ENCODE measurements around the gene MRPS7. TPM values are rescaled to one million over a fixed set of nuclear protein-coding genes. Genes with fewer than 3 reads are reported as not detected.
A peak's percentile ranks its signal among the peaks of the same experiment; 100 is the strongest.

Gene MRPS7
- total and polyA plus RNA-seq, 2 of the 8 experiments (the other 6 are each of a cell fraction or from before 2014, with no cell fraction given) = 63.4 to 79.4 TPM

- no peak overlapping the region for H2BK12ac ChIP-seq (ENCODE audit: low read depth, low read length)
- H2BK120ac ChIP-seq (replicated peaks; ENCODE audit: low read depth, low read length) = no peak overlapping the region
- H2BK20ac ChIP-seq (ENCODE audit: low read length) = no peak overlapping the region
- no peak overlapping the region for H2BK15ac ChIP-seq (ENCODE audit: low read length)
- DNase-seq (ENCODE audit: low read depth in 1 of 2, low spot score in 2 of 2) (no peak), FAIRE-seq (no peak)
- no peak overlapping the region for H3K18ac ChIP-seq (ENCODE audit: extremely low read depth, low read length)
- H3K56ac ChIP-seq (replicated peaks; ENCODE audit: insufficient read length, low read depth, low read length) = no peak overlapping the region
- H3K23me2 ChIP-seq (ENCODE audit: low read depth, low read length) = peaks cover 15% of the 10 kb centered on the region
- 54% methylated on average over 6 of the region's 6 CpGs; no CpG with 5 or more reads in 1 of the 2 experiments for WGBS, 2 experiments (ENCODE audit: extremely low coverage in 1 of 2, insufficient coverage in 1 of 2, insufficient read length in 1 of 2, insufficient replicate concordance in 2 of 2, low coverage in 1 of 2, low lambda C conversion rate in 2 of 2, missing lambda C conversion rate in 1 of 2)
- H3K23ac ChIP-seq (ENCODE audit: insufficient read length) = no peak overlapping the region
- H3K14ac ChIP-seq (ENCODE audit: insufficient read length) = no peak overlapping the region
- H3K36me3 ChIP-seq (ENCODE audit: control insufficient read depth in 2 of 4, insufficient read depth in 4 of 4, low read length in 3 of 4) = peaks cover 11 to 23% (median 15%) of the 10 kb centered on the region in 4 experiments
- no peak overlapping the region for H4K91ac ChIP-seq (replicated peaks; ENCODE audit: insufficient read length, low read length)
- no peaks in the 10 kb centered on the region for H3K79me1 ChIP-seq (ENCODE audit: low read depth, low read length)
- H3K4me1 ChIP-seq (replicated peaks in 1 of 4; ENCODE audit: control insufficient read depth in 3 of 4, insufficient read depth in 4 of 4, low read length in 3 of 4) = peaks cover 0 to 9% (median 7%) of the 10 kb centered on the region in 4 experiments; a peak in 4 of 7 replicates
- peak overlapping the region; percentile 8; the same call in 1 of the 2 replicates for H2AFZ ChIP-seq (ENCODE audit: low read length)
- peak overlapping the region; percentile 84 to 91 (median 87) for H3K4me3 ChIP-seq (ENCODE audit: extremely low read depth in 1 of 4, insufficient read depth in 2 of 4, low read depth in 3 of 4, low read length in 4 of 4)
- POLR2A ChIA-PET (ENCODE audit: partially characterized antibody) = interaction anchor here (0.7 to 6.7 kb wide), 11 partner anchors 8 to 313 kb away, joined by 3 to 62 read pairs (median 5); partner anchors contain the start of genes GGA3, GRB2, MRPS7 and SLC25A19
- H4K20me1 ChIP-seq (replicated peaks in 1 of 2; ENCODE audit: control insufficient read depth in 1 of 2, insufficient read depth in 2 of 2, low read length in 2 of 2) = peaks cover 4 to 7% of the 10 kb centered on the region in 2 experiments
- H3K27ac ChIP-seq (ENCODE audit: low read depth, low read length) = no peak overlapping the region
- H3K27me3 ChIP-seq (replicated peaks in 1 of 4; ENCODE audit: control insufficient read depth in 3 of 4, extremely low read depth in 1 of 4, insufficient read depth in 3 of 4, low read length in 3 of 4) = no peaks in the 10 kb centered on the region
- CTCF ChIA-PET (ENCODE audit: partially characterized antibody) = interaction anchor here (0.6 to 21.2 kb wide), 21 partner anchors 9 to 311 kb away, joined by 3 to 369 read pairs (median 5); partner anchors contain the start of genes GGA3, GRB2, MRPS7 and NUP85
- H3K9me3 ChIP-seq (ENCODE audit: insufficient read depth in 2 of 2, low read depth in 1 of 2, low read length in 1 of 2) = no peaks in the 10 kb centered on the region
- no peak overlapping the region; the same call in 1 of the 2 replicates for H4K8ac ChIP-seq (ENCODE audit: extremely low read depth, insufficient read depth, low read length)
- no peak overlapping the region; a peak in 1 of 7 replicates for H3K9ac ChIP-seq (replicated peaks in 1 of 4; ENCODE audit: extremely low read depth in 1 of 4, low read depth in 3 of 4, low read length in 3 of 4)
- TF ChIP-seq USF2 (IDR thresholded peaks at IDR 0.05; ENCODE audit: low read length) (no peak), RXRA (IDR thresholded peaks at IDR 0.05; ENCODE audit: insufficient read depth, low read depth, low read length) (no peak), BCL11A (IDR thresholded peaks at IDR 0.05; ENCODE audit: low read depth in 2 of 2, low read length in 2 of 2) (no peak)
- no peak overlapping the region for H3K4ac ChIP-seq (replicated peaks; ENCODE audit: insufficient read length, low read depth, low read length)
- H3K4me2 ChIP-seq (ENCODE audit: insufficient read depth in 1 of 2, low read depth in 2 of 2, low read length in 2 of 2) = peak overlapping the region; percentile 70 to 94
- no peak overlapping the region for H2AK5ac ChIP-seq (ENCODE audit: low read depth, low read length)
- H2BK5ac ChIP-seq (ENCODE audit: low read depth, low read length) = no peak overlapping the region
- H3K79me2 ChIP-seq (ENCODE audit: control insufficient read depth in 1 of 2, insufficient read depth in 2 of 2, low read length in 2 of 2) = no peaks in the 10 kb centered on the region
- H4K5ac ChIP-seq (ENCODE audit: insufficient read length, low read depth, low read length) = no peak overlapping the region
Measured at GRCh38 chr17:75269844-75270217, 8.2 kb downstream of the MRPS7 start.
